NCI-H510A (cell line): ENCODE measurements around the gene PPTC7.
"Not testable (repeated sequence)": the region's sequence is repeated elsewhere in the genome, so short reads cannot be mapped to it uniquely, and the experiment has no call there.

Experiments used
- DNase-seq: peaks from one replicate; lab custom pipeline; 2025; lab: John Stamatoyannopoulos, UW

Gene PPTC7

GRCh38 chr12:110583137-110584059, at the start of gene PPTC7:
TSS of gene PPTC7 (minus strand) at chr12:110583318. CDS start at chr12:110583031, 287 bp downstream.
- peak; percentile 83 for DNase-seq

GRCh38 chr12:110627500-110628195, 44.5 kb upstream of the PPTC7 start:
- DNase-seq, result no peak

- DNase-seq, result no peak
Measured at GRCh38 chr12:110622582-110622981, 39.5 kb upstream of the PPTC7 start.

GRCh38 chr12:110619534-110619953, 36.4 kb upstream of the PPTC7 start:
- no peak for DNase-seq

- no peak for DNase-seq
Measured at GRCh38 chr12:110616471-110617115, 33.5 kb upstream of the PPTC7 start.

- DNase-seq, result no peak
Measured at GRCh38 chr12:110615171-110615570, 32.1 kb upstream of the PPTC7 start.

GRCh38 chr12:110613771-110614684, 30.9 kb upstream of the PPTC7 start, which contains the start of gene TCTN1:
TSS of gene TCTN1 (plus strand) at chr12:110614129. CDS start at chr12:110614183, 54 bp downstream.
- peak; percentile 93 for DNase-seq

- no peak for DNase-seq
Measured at GRCh38 chr12:110613071-110613770, 30.1 kb upstream of the PPTC7 start.

- no peak for DNase-seq
Measured at GRCh38 chr12:110606253-110606611, 23.1 kb upstream of the PPTC7 start.

GRCh38 chr12:110602085-110602814, 19.1 kb upstream of the PPTC7 start:
- peak; percentile 12 for DNase-seq

GRCh38 chr12:110600254-110600653, 17.1 kb upstream of the PPTC7 start:
- no peak for DNase-seq

GRCh38 chr12:110599334-110599733, 16.2 kb upstream of the PPTC7 start:
- DNase-seq, result no peak

GRCh38 chr12:110597885-110598284, 14.8 kb upstream of the PPTC7 start:
- no peak for DNase-seq

GRCh38 chr12:110592919-110593318, 9.8 kb upstream of the PPTC7 start:
- not testable (repeated sequence) for DNase-seq

GRCh38 chr12:110592078-110592477, 9.0 kb upstream of the PPTC7 start:
- no peak for DNase-seq

- peak; percentile 5 for DNase-seq
Measured at GRCh38 chr12:110591451-110592051, 8.4 kb upstream of the PPTC7 start.

GRCh38 chr12:110590806-110591326, 7.7 kb upstream of the PPTC7 start:
- DNase-seq, result no peak

- DNase-seq, result no peak
Measured at GRCh38 chr12:110590059-110590458, 6.9 kb upstream of the PPTC7 start.

- not testable (repeated sequence) for DNase-seq
Measured at GRCh38 chr12:110587102-110587501, 4.0 kb upstream of the PPTC7 start.
